ENCODE results near the gene ESRRB. TPM values are rescaled to one million over a fixed set of nuclear protein-coding genes. Genes with fewer than 3 reads are reported as not detected.

Gene ESRRB
- total RNA-seq, 1 donor from 2014 or later, result 0.12 TPM

DNA sequence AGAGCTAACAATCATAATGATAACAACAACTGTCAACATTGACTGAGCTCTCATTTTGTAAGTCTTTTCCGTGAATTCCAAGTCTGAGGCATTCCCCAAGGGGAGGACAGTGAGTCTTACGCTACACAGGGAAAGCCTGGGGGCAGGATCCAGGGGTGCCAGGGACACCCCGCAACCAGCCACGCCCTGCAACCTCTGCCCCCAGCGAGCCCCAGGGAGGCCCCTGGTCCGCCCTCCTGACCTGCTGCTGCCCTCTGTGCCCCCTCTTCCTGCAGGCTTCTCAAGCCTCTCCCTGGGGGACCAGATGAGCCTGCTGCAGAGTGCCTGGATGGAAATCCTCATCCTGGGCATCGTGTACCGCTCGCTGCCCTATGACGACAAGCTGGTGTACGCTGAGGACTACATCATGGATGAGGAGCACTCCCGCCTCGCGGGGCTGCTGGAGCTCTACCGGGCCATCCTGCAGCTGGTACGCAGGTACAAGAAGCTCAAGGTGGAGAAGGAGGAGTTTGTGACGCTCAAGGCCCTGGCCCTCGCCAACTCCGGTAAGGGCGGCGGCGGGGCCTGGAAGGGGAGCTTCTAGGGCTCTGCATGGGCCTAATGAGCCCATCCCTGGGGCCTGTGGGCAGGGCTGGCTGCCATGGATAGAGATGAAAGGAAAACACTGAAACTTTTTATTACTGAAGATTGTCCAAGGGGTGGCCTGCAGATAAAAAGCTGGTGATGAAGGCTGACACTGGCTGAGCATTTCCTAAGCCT, 115.4 kb downstream of the ESRRB start:
- no peaks in the 10 kb centered on the region for H3K36me3 Mint-ChIP-seq (ENCODE audit: insufficient read depth)
- H3K27me3 Mint-ChIP-seq, result peaks cover 16% of the 10 kb centered on the region
- no peak overlapping the region for H3K4me3 Mint-ChIP-seq (ENCODE audit: low read depth)
- peaks cover 14% of the 10 kb centered on the region for H3K4me1 Mint-ChIP-seq (ENCODE audit: low read depth)
- no peak for DNase-seq (ENCODE audit: low spot score, unreplicated experiment)
- H3K27ac Mint-ChIP-seq, result no peak overlapping the region
- TF ChIP-seq, protein P1, sequence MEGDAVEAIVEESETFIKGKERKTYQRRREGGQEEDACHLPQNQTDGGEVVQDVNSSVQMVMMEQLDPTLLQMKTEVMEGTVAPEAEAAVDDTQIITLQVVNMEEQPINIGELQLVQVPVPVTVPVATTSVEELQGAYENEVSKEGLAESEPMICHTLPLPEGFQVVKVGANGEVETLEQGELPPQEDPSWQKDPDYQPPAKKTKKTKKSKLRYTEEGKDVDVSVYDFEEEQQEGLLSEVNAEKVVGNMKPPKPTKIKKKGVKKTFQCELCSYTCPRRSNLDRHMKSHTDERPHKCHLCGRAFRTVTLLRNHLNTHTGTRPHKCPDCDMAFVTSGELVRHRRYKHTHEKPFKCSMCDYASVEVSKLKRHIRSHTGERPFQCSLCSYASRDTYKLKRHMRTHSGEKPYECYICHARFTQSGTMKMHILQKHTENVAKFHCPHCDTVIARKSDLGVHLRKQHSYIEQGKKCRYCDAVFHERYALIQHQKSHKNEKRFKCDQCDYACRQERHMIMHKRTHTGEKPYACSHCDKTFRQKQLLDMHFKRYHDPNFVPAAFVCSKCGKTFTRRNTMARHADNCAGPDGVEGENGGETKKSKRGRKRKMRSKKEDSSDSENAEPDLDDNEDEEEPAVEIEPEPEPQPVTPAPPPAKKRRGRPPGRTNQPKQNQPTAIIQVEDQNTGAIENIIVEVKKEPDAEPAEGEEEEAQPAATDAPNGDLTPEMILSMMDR (IDR thresholded peaks at IDR 0.05; ENCODE audit: unreplicated experiment), result no peak
- no peaks in the 10 kb centered on the region for H3K9me3 Mint-ChIP-seq (ENCODE audit: low read depth)

DNA sequence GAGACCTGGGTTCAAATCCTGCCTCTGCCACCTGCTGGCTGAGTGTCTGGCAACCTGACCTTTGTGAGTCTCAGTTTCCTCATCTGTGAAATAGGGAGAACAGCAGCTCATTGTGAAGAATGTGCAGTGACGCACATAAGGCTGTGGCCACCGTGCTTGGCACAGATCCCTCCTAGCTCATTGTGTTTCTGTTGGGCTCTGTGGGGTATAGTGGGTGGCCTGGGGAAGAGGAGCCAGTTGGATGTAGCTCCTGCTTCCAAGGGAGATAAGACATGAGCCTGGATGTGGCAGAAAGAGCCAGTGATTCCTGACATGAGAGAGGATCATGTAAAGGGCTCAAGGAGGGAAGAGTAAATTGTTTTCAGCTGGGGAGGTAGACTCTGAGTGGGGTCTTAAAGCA, 120.0 kb downstream of the ESRRB start:
- Mint-ChIP-seq H3K27ac (no peak overlapping the region), H3K4me3 (ENCODE audit: low read depth) (no peak overlapping the region), H3K36me3 (ENCODE audit: insufficient read depth) (no peaks in the 10 kb centered on the region), H3K9me3 (ENCODE audit: low read depth) (no peaks in the 10 kb centered on the region), H3K27me3 (peaks cover 13% of the 10 kb centered on the region), H3K4me1 (ENCODE audit: low read depth) (peaks cover 8% of the 10 kb centered on the region)
- no peak for DNase-seq (ENCODE audit: low spot score, unreplicated experiment)
- TF ChIP-seq, protein P1 (IDR thresholded peaks at IDR 0.05; ENCODE audit: unreplicated experiment), result no peak

DNA sequence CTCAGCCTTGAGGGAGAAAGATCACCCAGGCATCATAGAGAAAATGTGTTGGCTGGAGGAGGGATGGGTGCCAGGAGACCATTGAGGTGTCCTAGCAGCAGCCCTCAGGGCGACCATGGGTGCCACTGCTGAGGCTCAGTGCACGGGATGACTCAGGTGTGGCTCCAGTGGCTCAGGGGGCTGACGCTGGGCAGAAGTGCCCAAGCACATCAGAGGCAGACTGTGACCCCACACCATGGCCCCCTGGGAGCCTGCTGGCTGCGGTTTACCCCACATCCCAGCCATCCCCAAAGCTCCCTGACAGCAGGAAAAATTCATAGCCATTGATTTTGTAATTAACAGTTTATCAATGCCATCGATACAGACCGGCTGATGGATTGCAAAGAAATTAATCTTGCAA, 120.7 kb downstream of the ESRRB start:
- peak overlapping the region; percentile 12 for H3K27ac Mint-ChIP-seq
- no peak overlapping the region for H3K4me3 Mint-ChIP-seq (ENCODE audit: low read depth)
- H3K27me3 Mint-ChIP-seq, result peaks cover 10% of the 10 kb centered on the region
- no peaks in the 10 kb centered on the region for H3K36me3 Mint-ChIP-seq (ENCODE audit: insufficient read depth)
- no peak for DNase-seq (ENCODE audit: low spot score, unreplicated experiment)
- H3K9me3 Mint-ChIP-seq (ENCODE audit: low read depth), result no peaks in the 10 kb centered on the region
- TF ChIP-seq, protein P1 (IDR thresholded peaks at IDR 0.05; ENCODE audit: unreplicated experiment), result no peak
- peaks cover 8% of the 10 kb centered on the region for H3K4me1 Mint-ChIP-seq (ENCODE audit: low read depth)

DNA sequence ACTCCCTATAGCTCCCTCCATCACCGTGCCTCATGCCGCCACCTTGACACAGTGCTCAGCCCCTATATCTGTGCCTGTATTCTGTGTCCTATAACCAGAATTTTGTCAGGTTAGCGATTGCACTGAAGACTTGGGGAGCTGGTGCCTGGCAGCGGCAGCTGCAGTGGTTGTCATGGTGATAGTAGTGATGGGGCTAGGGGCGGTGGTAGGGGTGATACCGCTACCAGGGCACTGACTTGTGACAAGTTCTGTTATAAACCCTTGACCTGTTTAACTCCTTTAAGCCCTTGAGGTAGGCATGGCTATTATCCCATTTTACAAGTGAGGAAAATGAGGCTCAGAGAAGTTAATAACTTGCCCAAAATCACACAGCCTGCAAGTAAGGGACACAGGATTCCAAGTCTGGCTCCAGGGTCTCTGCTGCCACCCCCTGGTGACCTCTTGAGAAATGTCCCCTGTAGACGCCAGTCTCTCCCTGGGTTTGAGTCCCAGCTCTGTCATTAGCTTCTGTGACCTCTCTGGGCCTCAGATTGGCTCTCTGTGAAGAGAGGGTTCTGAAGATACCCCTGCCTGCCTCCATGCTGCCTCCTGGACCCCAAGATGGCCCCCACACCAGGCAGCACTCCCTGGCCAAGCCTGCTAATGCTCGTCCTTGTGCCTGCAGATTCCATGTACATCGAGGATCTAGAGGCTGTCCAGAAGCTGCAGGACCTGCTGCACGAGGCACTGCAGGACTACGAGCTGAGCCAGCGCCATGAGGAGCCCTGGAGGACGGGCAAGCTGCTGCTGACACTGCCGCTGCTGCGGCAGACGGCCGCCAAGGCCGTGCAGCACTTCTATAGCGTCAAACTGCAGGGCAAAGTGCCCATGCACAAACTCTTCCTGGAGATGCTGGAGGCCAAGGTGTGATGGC, 121.9 kb downstream of the ESRRB start:
- Mint-ChIP-seq H3K4me1 (ENCODE audit: low read depth) (peaks cover 8% of the 10 kb centered on the region), H3K27ac (no peak overlapping the region), H3K9me3 (ENCODE audit: low read depth) (no peaks in the 10 kb centered on the region), H3K36me3 (ENCODE audit: insufficient read depth) (no peaks in the 10 kb centered on the region), H3K27me3 (peaks cover 20% of the 10 kb centered on the region), H3K4me3 (ENCODE audit: low read depth) (no peak overlapping the region)
- TF ChIP-seq, protein P1 (IDR thresholded peaks at IDR 0.05; ENCODE audit: unreplicated experiment), result peak; percentile 28
- DNase-seq (ENCODE audit: low spot score, unreplicated experiment), result no peak

DNA sequence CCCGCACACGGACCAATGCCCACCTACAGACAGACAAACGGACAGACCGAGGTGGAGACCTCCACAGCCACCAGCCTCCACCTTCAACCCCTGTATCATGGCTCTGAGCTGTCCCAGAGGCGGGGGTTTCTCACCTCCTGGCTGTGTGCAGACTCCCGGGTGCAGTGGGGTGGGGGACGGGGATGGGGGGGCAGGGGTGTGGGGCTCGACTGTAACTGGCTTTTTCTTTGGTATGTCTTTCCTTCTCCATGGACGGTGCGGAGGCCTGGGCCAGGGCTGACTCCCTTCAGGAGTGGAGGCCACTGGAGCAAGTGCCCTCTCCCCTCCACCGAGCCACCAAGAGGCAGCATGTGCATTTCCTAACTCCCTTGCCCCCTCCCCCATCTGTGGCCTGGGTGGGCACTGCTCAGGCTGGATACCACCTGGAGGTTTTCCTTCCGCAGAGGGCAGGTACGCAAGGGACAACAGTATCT, 122.6 kb downstream of the ESRRB start:
- Mint-ChIP-seq H3K36me3 (ENCODE audit: insufficient read depth) (no peaks in the 10 kb centered on the region), H3K4me1 (ENCODE audit: low read depth) (peaks cover 8% of the 10 kb centered on the region), H3K27me3 (peaks cover 21% of the 10 kb centered on the region), H3K27ac (no peak overlapping the region), H3K4me3 (ENCODE audit: low read depth) (no peak overlapping the region), H3K9me3 (ENCODE audit: low read depth) (no peaks in the 10 kb centered on the region)
- TF ChIP-seq, protein P1 (IDR thresholded peaks at IDR 0.05; ENCODE audit: unreplicated experiment), result no peak
- no peak for DNase-seq (ENCODE audit: low spot score, unreplicated experiment)

Data from progenitor cell of endocrine pancreas (in vitro differentiated cells).